OCI-LY7 (cell line): ENCODE data around the gene ZSWIM8. TPM values are rescaled to one million over a fixed set of nuclear protein-coding genes. Genes with fewer than 3 reads are reported as not detected.

ENCODE experiments used
- BruUV-seq: library from RNA; stranded (reverse); fragments of 400-500 nt; replicated peaks from 2 replicates; lab custom pipeline; 2021; lab: Mats Ljungman, UMichigan
- CTCF ChIA-PET: fragments of 300-600 bp; sonication (Branson Sonifier 250); formaldehyde crosslinking; loops from one replicate; lab custom pipeline; 2022; ENCODE audit warnings: antibody characterized with exemption; ENCODE audit not compliant: unreplicated experiment; lab: Charles Lee
- POLR2A ChIA-PET: fragments of 300-600 bp; sonication (Branson Sonifier 250); formaldehyde crosslinking; loops from one replicate; lab custom pipeline; 2022; ENCODE audit warnings: antibody characterized with exemption; lab: Charles Lee
- DNase-seq: peaks from one replicate; pipeline ENCODE4 v3.0.0-alpha.2; 2015; ENCODE audit warnings: low spot score
- H2AFZ ChIP-seq: fragments of 200-600 bp; sonication (generic), shearing (Covaris generic); 2 replicates; pipeline ENCODE4 v1.6.1; 2014; ENCODE audit warnings: mild to moderate bottlenecking, antibody characterized with exemption, low read length, moderate library complexity
- H3K27ac ChIP-seq: fragments of 200-600 bp; sonication (generic); 2 replicates; pipeline ENCODE4 v1.5.1; 2014; ENCODE audit warnings: mixed run types, low read depth, mild to moderate bottlenecking, moderate library complexity, low read length, inconsistent platforms; ENCODE audit not compliant: poor library complexity, severe bottlenecking
- H3K36me3 ChIP-seq: fragments of 200-600 bp; sonication (generic); 2 replicates; pipeline ENCODE4 v1.6.1; 2014; ENCODE audit warnings: mild to moderate bottlenecking, antibody characterized with exemption, low read length, moderate library complexity, mixed read lengths; ENCODE audit not compliant: insufficient read depth
- H3K4me1 ChIP-seq: fragments of 200-600 bp; sonication (generic); 2 replicates; pipeline ENCODE4 v1.5.1; 2014; ENCODE audit warnings: mild to moderate bottlenecking, low read length; ENCODE audit not compliant: insufficient read depth, poor library complexity, severe bottlenecking
- H3K4me2 ChIP-seq: fragments of 200-600 bp; sonication (generic); 2 replicates; pipeline ENCODE4 v1.6.1; 2014; ENCODE audit warnings: mild to moderate bottlenecking, low read length
- H3K4me3 ChIP-seq: fragments of 200-600 bp; sonication (generic); 2 replicates; pipeline ENCODE4 v1.5.1; 2014; ENCODE audit warnings: mild to moderate bottlenecking, low read depth, low read length; ENCODE audit not compliant: poor library complexity, severe bottlenecking
- H3K79me2 ChIP-seq: fragments of 200-600 bp; sonication (generic); 2 replicates; pipeline ENCODE4 v1.6.1; 2016; ENCODE audit warnings: low read depth, mild to moderate bottlenecking, low read length, moderate library complexity, mixed read lengths; ENCODE audit not compliant: insufficient read depth
- H3K9me2 ChIP-seq: fragments of 200-600 bp; sonication (generic); 2 replicates; pipeline ENCODE4 v1.6.1; 2016; ENCODE audit warnings: mild to moderate bottlenecking, low read length, mixed read lengths; ENCODE audit not compliant: insufficient read depth
- H3K9me3 ChIP-seq: fragments of 200-600 bp; sonication (generic); 2 replicates; pipeline ENCODE4 v1.6.1; 2014; ENCODE audit warnings: mild to moderate bottlenecking, mixed run types, low read length, mixed read lengths
- H4K20me1 ChIP-seq: fragments of 200-600 bp; sonication (generic); 2 replicates; pipeline ENCODE4 v1.6.1; 2014; ENCODE audit warnings: mild to moderate bottlenecking, antibody characterized with exemption, low read length, moderate library complexity, mixed read lengths; ENCODE audit not compliant: insufficient read depth
- EZH2phosphoT487 ChIP-seq: fragments of 200-600 bp; sonication (generic); IDR thresholded peaks from 2 replicates; pipeline ENCODE4 v1.6.1; 2018; ENCODE audit warnings: low read depth, borderline replicate concordance, mild to moderate bottlenecking, mixed run types, antibody characterized with exemption, low read length, moderate library complexity, mixed read lengths
- intact Hi-C: fragments of 100-400 bp; cut with micrococcal nuclease; formaldehyde crosslinking; loops from one replicate; pipeline ENCODE4 v1.10.0; 2022; ENCODE audit not compliant: unreplicated experiment
- small RNA-seq: library from RNA; depleted of rRNA; stranded (forward); fragments of <200 nt; gene quantifications from one replicate; pipeline ENCODE3, GENCODE V24; 2014
- total RNA-seq, 2 experiments: library from RNA; depleted of rRNA in 1 of 2; stranded (reverse); fragments of >200 nt in 1 of 2; shearing (Covaris generic) in 1 of 2; gene quantifications; 2 replicates each; pipeline ENCODE4 v1.2.3, GENCODE V29; 2014 to 2022
- TF ChIP-seq, protein P1 (sequence below): fragments of 200-600 bp; sonication (generic); conservative IDR thresholded peaks from 2 replicates; pipeline ENCODE4 v1.5.1; 2014; ENCODE audit warnings: mild to moderate bottlenecking, antibody characterized with exemption, low read length, moderate library complexity, mixed read lengths

ZSWIM8 gene
- total RNA-seq, 2 experiments from 2014 or later, result 22.0 to 52.6 TPM

DNA sequence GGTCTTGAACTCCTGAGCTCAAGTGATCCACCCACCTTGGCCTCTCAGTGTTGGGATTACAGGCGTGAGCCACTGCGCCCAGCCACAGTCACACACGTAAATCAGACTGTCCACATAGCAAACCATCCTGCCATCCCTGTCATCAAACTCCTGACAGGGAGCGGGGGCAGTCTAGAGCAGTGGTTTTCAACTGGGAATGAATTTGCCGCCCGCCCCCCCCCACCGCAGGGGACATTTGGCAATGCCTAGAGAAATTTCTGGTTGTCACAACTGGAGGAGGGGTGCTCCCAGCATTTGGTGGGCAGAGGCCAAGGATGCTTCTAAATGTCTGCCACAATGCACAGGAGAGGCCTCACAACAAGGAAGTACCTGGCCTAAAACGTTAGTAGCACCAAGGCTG, 64.8 kb downstream of the ZSWIM8 start:
- DNase-seq, result no peak
- H4K20me1 ChIP-seq, result no peaks in the 10 kb centered on the region
- no peaks in the 10 kb centered on the region for H3K9me2 ChIP-seq
- no peak overlapping the region for H3K4me2 ChIP-seq
- intact Hi-C loops, result no loop called here
- H3K27ac ChIP-seq, result no peak overlapping the region
- peaks cover 7% of the 10 kb centered on the region for H3K4me1 ChIP-seq
- BruUV-seq, result no TSS peak
- CTCF ChIA-PET, result interaction anchor here (0.6 to 1.2 kb wide), 4 partner anchors 15 to 147 kb away, joined by 3 to 15 read pairs (median 3); no protein-coding TSS in a partner anchor
- TF ChIP-seq EZH2phosphoT487, result no peak
- TF ChIP-seq, protein P1, sequence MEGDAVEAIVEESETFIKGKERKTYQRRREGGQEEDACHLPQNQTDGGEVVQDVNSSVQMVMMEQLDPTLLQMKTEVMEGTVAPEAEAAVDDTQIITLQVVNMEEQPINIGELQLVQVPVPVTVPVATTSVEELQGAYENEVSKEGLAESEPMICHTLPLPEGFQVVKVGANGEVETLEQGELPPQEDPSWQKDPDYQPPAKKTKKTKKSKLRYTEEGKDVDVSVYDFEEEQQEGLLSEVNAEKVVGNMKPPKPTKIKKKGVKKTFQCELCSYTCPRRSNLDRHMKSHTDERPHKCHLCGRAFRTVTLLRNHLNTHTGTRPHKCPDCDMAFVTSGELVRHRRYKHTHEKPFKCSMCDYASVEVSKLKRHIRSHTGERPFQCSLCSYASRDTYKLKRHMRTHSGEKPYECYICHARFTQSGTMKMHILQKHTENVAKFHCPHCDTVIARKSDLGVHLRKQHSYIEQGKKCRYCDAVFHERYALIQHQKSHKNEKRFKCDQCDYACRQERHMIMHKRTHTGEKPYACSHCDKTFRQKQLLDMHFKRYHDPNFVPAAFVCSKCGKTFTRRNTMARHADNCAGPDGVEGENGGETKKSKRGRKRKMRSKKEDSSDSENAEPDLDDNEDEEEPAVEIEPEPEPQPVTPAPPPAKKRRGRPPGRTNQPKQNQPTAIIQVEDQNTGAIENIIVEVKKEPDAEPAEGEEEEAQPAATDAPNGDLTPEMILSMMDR, result no peak
- peaks cover 35% of the 10 kb centered on the region for H3K36me3 ChIP-seq
- H3K4me3 ChIP-seq, result no peak overlapping the region
- no peaks in the 10 kb centered on the region for H3K79me2 ChIP-seq
- H2AFZ ChIP-seq, result no peak overlapping the region
- POLR2A ChIA-PET, result interaction anchor here (0.9 to 1.9 kb wide), 2 partner anchors 24 to 30 kb away, joined by 5 to 13 read pairs; partner anchors contain the start of gene CAMK2G
- H3K9me3 ChIP-seq, result no peaks in the 10 kb centered on the region

DNA sequence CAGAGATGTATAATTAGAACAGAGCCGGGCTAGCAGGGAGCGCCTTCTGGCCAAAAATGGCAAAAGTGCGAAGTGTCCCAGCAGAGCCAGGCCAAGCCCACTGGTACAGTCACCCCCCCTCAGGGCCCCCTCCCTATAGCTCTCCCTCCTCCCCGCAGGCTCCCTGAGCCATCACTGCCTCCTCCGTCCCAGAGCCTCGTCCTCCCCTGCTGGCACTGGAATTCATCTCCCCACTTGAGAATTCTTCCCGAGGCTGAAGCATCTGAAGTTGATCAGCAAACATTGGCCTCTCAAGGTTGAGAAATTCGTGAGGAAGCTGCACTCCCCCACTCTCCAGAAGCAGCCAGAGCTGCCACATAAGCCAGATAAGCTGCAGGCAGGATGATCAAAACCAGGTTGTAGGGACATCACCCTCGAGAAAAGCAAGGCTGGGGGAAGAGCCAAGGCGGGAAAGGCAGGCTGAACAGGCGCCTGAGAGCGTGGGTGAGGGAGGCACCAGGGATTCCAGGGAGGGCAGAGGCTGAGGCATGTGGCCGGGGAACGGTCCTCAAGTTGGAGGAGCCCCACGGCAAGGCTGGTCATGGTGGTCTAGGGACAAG, 65.6 kb downstream of the ZSWIM8 start:
- Histone ChIP-seq H3K79me2 (no peaks in the 10 kb centered on the region), H3K4me3 (no peak overlapping the region), H3K9me3 (no peaks in the 10 kb centered on the region), H3K4me1 (peaks cover 7% of the 10 kb centered on the region), H3K36me3 (peaks cover 41% of the 10 kb centered on the region), H4K20me1 (no peaks in the 10 kb centered on the region), H3K9me2 (no peaks in the 10 kb centered on the region), H3K4me2 (no peak overlapping the region), H3K27ac (no peak overlapping the region), H2AFZ (no peak overlapping the region)
- ChIA-PET CTCF (interaction anchor here (1.6 kb wide), 1 partner anchor 29 kb away, joined by 12 read pairs; no protein-coding TSS in a partner anchor), POLR2A (interaction anchor here (0.6 to 1.9 kb wide), 3 partner anchors 12 to 1319 kb away, joined by 3 to 13 read pairs (median 8); no protein-coding TSS in a partner anchor)
- intact Hi-C loops, result no loop called here
- no peak for DNase-seq
- TF ChIP-seq, protein P1, result no peak
- no peak for TF ChIP-seq EZH2phosphoT487
- BruUV-seq, result no TSS peak

Small RNAs within 50 kb of the gene (small RNA-seq; reads per million reads assigned to genes)
- gene AC022400.4 (not detected), gene AC022400.9 (not detected), gene ZSWIM8-AS1 (not detected)

Other genes starting within 250 kb of the ZSWIM8 start
- 9.7 and 15.2 TPM in 2 replicates for gene USP54, start 194.3 kb upstream of the ZSWIM8 start, total RNA-seq (2014; rRNA removed; shearing (Covaris generic))
- 16.4 and 17.6 TPM in 2 replicates for gene USP54, start 194.3 kb upstream of the ZSWIM8 start, total RNA-seq (2022)
- not detected in 2 replicates for gene MYOZ1, start 144.1 kb upstream of the ZSWIM8 start, total RNA-seq (2014; rRNA removed; shearing (Covaris generic))
- gene MYOZ1, start 144.1 kb upstream of the ZSWIM8 start, total RNA-seq (2022), result not detected in 2 replicates
- gene SYNPO2L, start 129.6 kb upstream of the ZSWIM8 start, total RNA-seq (2014; rRNA removed; shearing (Covaris generic)), result not detected in 2 replicates
- not detected in 2 replicates for gene SYNPO2L, start 129.6 kb upstream of the ZSWIM8 start, total RNA-seq (2022)
- 4.6 and 7.2 TPM in 2 replicates for gene AGAP5, start 87.5 kb upstream of the ZSWIM8 start, total RNA-seq (2014; rRNA removed; shearing (Covaris generic))
- gene AGAP5, start 87.5 kb upstream of the ZSWIM8 start, total RNA-seq (2022), result 9.9 and 10.7 TPM in 2 replicates
- 51.9 and 53.6 TPM in 2 replicates for gene SEC24C, start 41.2 kb upstream of the ZSWIM8 start, total RNA-seq (2014; rRNA removed; shearing (Covaris generic))
- gene SEC24C, start 41.2 kb upstream of the ZSWIM8 start, total RNA-seq (2022), result 82.0 and 87.1 TPM in 2 replicates
- 55.6 and 64.8 TPM in 2 replicates for gene CHCHD1, start 3.6 kb upstream of the ZSWIM8 start, total RNA-seq (2014; rRNA removed; shearing (Covaris generic))
- gene CHCHD1, start 3.6 kb upstream of the ZSWIM8 start, total RNA-seq (2022), result 33.6 and 36.6 TPM in 2 replicates
- gene NDST2, start 26.0 kb downstream of the ZSWIM8 start, total RNA-seq (2014; rRNA removed; shearing (Covaris generic)), result 27.7 and 45.2 TPM in 2 replicates
- 52.8 and 59.7 TPM in 2 replicates for gene NDST2, start 26.0 kb downstream of the ZSWIM8 start, total RNA-seq (2022)
- 21.1 and 29.1 TPM in 2 replicates for gene CAMK2G, start 88.9 kb downstream of the ZSWIM8 start, total RNA-seq (2014; rRNA removed; shearing (Covaris generic))
- gene CAMK2G, start 88.9 kb downstream of the ZSWIM8 start, total RNA-seq (2022), result 34.8 and 41.6 TPM in 2 replicates
- 2.0 and 5.2 TPM in 2 replicates for gene PLAU, start 125.5 kb downstream of the ZSWIM8 start, total RNA-seq (2014; rRNA removed; shearing (Covaris generic))
- 0.74 and 0.85 TPM in 2 replicates for gene PLAU, start 125.5 kb downstream of the ZSWIM8 start, total RNA-seq (2022)
- gene VCL, start 212.5 kb downstream of the ZSWIM8 start, total RNA-seq (2014; rRNA removed; shearing (Covaris generic)), result 19.1 and 24.9 TPM in 2 replicates
- 55.5 and 64.5 TPM in 2 replicates for gene VCL, start 212.5 kb downstream of the ZSWIM8 start, total RNA-seq (2022)